Measurements from ENCODE around the gene AFMID.
"Not testable (repeated sequence)": the region's sequence is repeated elsewhere in the genome, so short reads cannot be mapped to it uniquely, and the experiment has no call there.

AFMID gene

GRCh38 chr17:78224231-78225087, 37.3 kb downstream of the AFMID start:
- no peak for DNase-seq

GRCh38 chr17:78225088-78225865, 38.1 kb downstream of the AFMID start:
- DNase-seq = no peak

- DNase-seq = no peak
Measured at GRCh38 chr17:78226055-78226758, 39.0 kb downstream of the AFMID start.

GRCh38 chr17:78226759-78227454, 39.7 kb downstream of the AFMID start:
- DNase-seq = no peak

- DNase-seq = no peak
Measured at GRCh38 chr17:78227455-78227916, 40.3 kb downstream of the AFMID start.

- DNase-seq = no peak
Measured at GRCh38 chr17:78228176-78228575, 41.0 kb downstream of the AFMID start.

GRCh38 chr17:78230252-78230962, 43.2 kb downstream of the AFMID start:
- no peak for DNase-seq

GRCh38 chr17:78230996-78231935, 44.1 kb downstream of the AFMID start, which contains the start of gene TMEM235:
TMEM235 (plus strand) TSS chr17:78231631; CDS start chr17:78232024, 393 bp downstream.
- no peak for DNase-seq

GRCh38 chr17:78231991-78232858, 45.1 kb downstream of the AFMID start:
- no peak for DNase-seq

- no peak for DNase-seq
Measured at GRCh38 chr17:78232859-78233173, 45.7 kb downstream of the AFMID start.

- no peak for DNase-seq
Measured at GRCh38 chr17:78233678-78234077, 46.5 kb downstream of the AFMID start.

- DNase-seq = no peak
Measured at GRCh38 chr17:78234261-78234865, 47.2 kb downstream of the AFMID start.

GRCh38 chr17:78235022-78235421, 47.9 kb downstream of the AFMID start:
- not testable (repeated sequence) for DNase-seq

- no peak for DNase-seq
Measured at GRCh38 chr17:78235885-78236284, 48.7 kb downstream of the AFMID start.

- DNase-seq = no peak
Measured at GRCh38 chr17:78236362-78237127, 49.4 kb downstream of the AFMID start.

GRCh38 chr17:78237401-78238012, 50.3 kb downstream of the AFMID start:
- DNase-seq = no peak

GRCh38 chr17:78238823-78239488, 51.8 kb downstream of the AFMID start:
- DNase-seq = no peak
